GM19468 (cell line): ENCODE results near the gene SLC22A12.
"Not testable (repeated sequence)": the region's sequence is repeated elsewhere in the genome, so short reads cannot be mapped to it uniquely, and the experiment has no call there.

Experiments used
- ATAC-seq: cut with Tn5 transposase; IDR thresholded peaks from one replicate; pipeline ENCODE4 v1.9.1; 2021; ENCODE audit warnings: mild to moderate bottlenecking, moderate library complexity, moderate number of reproducible peaks; ENCODE audit not compliant: unreplicated experiment; ENCODE audit errors: extremely low read depth

SLC22A12 gene

DNA sequence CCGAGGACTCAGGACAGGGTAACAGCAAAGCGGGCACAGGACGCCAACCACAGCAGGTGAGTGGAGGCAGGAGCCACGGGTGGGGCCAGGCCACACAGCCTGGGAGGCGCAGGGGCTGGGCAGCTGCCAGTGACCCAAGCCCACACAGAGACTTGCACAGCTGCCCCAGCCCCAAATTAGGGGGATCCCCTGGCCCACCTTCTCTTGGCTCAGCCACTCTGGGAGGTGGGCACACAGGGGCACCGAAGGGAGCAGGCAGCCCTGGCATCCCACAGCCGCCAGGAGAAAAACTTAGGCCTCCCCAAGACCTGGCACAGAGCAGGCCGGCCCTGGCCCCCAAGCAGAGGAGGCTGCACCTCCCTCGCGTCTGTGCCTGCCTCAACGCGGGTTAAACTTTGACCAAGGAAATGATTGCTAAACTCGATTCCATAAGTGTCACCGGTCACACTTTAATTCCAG is at the start of gene SLC22A12:
Gene SLC22A12, plus strand, starts transcription at position 458 of the 459 bp plus-strand sequence. CDS start 337 bp downstream, outside the sequence.
- no peak for ATAC-seq

DNA sequence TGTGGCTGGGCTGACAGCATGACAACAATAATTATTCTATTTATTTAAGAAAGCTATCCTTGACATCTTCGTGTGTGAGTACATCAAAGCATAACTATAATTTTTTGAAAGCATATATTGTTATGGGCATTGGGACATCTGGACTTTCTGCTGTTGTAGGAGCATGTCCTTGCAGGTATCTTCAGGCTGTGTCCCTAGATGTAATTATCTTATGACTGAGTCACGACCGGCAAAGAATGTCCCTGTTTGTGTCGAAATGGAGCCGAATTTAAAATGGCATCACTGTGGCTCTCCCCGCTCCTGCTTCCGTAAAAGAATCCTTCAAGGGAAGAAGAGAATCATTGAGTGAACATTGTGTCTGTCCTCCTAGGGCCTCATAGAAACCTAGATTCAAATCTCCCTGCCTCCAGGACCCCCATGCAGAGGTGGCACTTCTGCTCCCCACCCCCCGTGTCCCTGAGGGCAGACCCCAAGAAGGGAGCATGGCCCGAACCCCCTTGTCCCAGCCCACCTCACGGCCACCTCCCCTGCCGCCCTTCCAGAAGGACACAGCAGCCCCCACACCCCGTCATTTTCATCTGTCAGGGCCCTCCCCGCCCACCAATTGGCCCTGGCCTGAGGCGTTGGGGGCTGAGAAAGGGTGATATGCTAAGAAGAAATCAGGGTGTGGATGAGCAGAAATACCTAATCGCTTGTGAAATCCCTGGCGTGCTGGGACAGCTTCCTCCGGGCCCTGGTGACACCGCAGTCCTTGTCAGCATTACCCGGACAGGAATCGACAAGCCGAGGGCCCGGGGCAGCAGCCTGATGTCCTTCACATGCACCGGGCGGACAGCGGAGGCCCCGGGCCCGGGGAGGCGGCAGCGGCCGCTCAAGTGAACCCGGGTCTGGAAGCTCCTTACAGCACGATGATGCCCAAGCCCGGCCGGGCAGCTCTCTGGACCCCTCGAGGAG is 48.6 kb upstream of the SLC22A12 start:
- no peak for ATAC-seq

GRCh38 chr11:64543818-64544217 is 47.2 kb upstream of the SLC22A12 start:
- no peak for ATAC-seq

GRCh38 chr11:64544616-64545296 is 46.3 kb upstream of the SLC22A12 start:
- no peak for ATAC-seq

DNA sequence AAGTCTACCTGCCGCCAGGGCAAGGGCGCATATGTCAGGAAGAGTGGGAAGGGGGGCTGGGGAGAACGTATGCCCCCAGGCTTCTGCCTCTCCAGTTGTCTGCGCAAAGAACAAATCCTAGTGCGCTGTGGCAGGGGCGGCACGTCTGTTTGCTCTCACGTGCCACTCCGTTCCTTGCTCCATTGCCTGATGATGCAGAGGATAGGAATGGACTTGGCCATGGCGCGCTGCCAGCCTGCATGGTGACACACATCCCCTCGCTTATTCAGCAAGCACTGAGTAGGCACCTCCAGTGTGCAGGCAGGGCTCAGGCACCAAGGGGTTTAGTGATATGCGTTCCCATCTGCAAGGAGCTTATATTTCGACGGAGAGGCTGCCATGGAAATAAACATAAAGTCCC is 45.4 kb upstream of the SLC22A12 start:
- ATAC-seq = no peak

DNA sequence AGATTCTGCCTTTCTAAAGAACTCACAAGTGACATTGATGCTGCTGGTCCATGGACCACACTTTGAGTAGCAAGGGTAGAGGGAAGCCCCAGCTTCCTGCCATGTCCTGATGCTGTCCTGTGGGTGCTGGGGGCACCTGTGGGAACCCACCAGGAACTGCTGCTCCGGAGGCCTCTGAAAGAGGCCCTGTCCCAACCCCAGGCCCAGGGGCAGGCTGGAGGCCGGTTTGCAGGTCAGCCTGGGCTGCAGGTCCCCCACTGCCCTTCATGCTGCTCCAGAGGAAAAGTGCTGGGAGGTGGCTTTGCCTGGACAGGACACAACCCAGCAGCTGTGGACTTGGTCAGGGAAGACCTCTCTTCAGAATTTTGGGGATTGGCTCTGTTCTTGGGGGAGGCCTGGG is 44.8 kb upstream of the SLC22A12 start:
- ATAC-seq = no peak

DNA sequence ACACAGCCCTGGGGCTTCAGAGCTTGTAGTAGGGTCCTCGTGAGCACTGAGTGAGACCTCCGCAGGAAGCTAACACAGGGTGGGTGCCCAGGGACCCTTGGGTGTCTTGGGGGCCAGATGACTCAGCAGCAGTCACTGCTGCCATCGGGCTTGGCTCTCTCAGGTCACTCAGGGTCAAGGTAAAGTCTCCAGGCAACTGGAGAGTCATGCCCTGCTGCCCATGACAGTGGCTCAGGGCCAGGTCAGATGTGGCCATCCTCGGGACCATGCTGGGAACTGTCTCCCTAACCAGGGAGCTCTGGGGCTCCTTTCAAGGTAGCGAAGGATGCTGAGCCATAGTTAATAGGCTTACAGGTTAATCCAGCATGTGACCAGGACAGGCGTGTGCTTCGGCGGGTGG is 44.4 kb upstream of the SLC22A12 start:
- no peak for ATAC-seq

DNA sequence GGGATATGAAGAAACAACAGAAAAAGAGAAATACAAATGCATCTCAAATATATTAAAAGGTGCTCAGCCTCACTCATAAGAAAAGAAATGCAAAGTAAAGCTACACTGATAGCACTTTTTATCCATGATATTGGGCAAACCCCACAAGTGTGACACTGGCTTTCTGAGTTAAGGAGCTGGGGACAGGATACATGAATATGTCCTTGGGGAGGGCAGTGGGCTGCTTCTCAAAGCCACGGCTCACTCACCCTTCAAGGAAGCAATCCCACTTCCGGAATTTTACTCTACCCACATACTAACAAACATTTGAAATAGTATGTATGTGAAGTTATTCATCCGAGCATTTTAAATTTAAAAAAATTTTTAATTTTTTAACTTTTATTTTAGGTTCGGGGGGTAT is 41.1 kb upstream of the SLC22A12 start:
- ATAC-seq = no peak

DNA sequence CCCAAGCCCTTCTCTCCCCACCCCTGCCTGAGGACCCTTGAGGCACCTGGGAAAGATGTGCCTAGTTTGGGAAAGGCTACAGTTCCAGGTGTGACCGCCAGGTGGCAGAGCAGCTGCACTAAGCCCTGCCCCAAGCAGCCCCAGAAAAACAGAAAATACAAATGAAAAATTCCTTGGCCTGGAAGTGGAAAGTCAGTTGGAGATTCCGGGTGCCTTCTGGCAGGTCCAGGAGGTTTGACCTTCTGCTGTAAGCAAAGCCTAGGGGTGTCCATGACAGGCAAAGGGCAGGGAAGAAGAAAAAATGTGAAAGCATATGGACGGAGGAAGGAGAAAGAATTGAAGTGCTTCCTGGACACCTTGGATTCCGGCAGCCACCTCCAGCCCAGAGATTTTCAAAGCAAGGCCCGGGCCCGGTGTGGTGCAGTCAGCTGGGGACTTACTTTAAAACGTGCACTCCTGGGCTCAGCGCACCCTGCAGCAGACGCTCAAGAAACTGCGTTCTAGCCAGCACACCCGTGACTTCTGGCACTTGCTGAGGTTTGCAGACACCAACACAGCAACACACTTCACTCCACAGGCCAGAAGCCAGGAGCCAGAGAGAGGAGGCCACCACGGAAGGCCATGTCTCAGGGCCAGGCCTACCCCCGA is 37.3 kb upstream of the SLC22A12 start:
- no peak for ATAC-seq

DNA sequence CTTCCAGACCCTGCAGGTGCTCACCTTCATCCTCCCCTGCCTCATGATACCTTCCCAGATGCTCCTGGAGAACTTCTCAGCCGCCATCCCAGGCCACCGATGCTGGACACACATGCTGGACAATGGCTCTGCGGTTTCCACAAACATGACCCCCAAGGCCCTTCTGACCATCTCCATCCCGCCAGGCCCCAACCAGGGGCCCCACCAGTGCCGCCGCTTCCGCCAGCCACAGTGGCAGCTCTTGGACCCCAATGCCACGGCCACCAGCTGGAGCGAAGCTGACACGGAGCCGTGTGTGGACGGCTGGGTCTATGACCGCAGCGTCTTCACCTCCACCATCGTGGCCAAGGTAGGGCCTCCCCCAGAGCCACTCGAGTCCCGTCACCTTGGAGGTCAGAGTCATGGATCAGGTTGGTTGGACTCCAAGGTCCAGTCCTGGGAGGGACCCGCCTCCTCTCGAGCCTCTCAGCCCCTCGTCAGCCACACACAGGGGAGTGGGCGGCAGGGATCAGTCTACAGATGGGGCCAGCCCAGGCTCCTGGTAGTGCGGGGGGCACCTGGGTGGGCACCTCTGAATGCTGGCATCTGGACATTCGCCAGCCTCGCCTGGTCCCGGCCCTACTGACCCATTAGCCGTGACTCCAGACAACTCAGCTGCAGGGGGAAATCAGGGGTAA is 34.8 kb upstream of the SLC22A12 start:
- ATAC-seq = no peak

GRCh38 chr11:64556721-64557250 is 34.2 kb upstream of the SLC22A12 start:
- no peak for ATAC-seq

DNA sequence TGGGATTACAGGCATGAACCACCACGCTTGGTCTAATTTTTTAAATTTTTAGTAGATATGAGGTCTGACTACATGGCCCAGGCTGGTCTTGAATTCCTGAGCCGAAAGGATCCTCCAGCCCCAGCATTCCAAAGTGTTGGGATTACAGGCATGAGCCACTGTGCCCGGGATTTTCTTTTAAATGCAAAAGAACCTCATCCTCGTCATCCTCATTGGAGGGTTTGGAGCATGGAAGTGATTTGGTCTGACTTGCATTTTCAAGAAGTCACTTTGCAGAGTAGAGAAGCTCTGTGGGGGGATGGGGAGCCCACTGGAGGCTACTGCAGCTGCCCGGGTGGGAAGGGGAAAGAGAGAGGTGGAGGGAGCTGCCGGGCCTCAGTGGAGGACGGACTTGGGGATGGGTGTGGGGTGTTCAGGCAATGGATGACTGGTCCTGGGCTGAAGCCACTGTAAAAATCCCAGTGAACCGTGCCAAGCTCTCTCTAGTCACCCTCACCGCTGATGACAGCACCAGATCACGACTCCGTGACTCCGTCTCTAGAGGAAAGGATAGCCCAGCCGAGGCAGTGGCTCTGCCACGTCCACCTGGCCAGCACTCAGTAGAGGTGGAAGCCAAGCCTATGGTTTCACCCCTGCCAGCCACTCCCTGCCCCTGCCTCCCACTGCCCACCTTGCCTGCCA is 32.8 kb upstream of the SLC22A12 start:
- no peak for ATAC-seq

GRCh38 chr11:64558869-64559268 is 32.2 kb upstream of the SLC22A12 start:
- ATAC-seq = no peak

DNA sequence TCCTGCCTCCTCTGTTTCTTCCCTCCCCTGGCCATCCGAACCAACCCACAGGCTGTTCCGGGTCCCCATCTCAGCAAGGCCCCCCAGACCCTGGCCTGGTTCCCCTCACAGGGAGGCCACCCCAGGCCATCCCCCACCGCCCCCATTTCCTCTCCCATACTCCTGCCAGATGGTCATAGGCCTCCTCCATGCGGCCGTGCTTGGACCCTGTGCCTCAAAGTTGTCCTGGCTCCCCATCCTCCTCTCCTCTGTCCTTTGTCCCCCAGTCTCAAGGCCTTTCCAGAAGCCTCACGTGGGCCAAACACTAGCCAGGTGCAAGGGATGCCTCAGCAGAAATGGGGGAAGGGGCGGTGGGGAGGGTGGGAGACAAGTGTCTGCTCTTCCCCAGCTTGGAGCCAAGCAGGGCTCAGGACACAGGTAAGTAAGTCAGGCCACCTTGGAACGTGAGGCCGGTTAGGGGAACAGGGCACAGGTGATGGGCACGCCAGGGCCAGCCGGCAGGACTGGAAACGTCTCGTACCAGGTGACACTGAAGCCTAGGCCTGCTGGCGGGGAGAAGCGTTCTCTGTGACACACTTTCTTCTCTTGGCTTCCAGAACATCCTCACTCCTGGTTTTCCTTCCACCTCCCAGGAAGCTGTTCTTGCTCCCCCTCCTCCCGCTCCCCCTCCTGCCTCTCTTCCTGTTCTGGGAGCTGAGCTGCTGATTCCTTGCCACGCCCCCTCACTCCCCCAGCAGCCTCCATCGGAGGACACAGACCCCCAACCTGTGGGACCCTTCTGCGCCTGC is 31.5 kb upstream of the SLC22A12 start:
- no peak for ATAC-seq

GRCh38 chr11:64560139-64560771 is 30.8 kb upstream of the SLC22A12 start:
- ATAC-seq = no peak

DNA sequence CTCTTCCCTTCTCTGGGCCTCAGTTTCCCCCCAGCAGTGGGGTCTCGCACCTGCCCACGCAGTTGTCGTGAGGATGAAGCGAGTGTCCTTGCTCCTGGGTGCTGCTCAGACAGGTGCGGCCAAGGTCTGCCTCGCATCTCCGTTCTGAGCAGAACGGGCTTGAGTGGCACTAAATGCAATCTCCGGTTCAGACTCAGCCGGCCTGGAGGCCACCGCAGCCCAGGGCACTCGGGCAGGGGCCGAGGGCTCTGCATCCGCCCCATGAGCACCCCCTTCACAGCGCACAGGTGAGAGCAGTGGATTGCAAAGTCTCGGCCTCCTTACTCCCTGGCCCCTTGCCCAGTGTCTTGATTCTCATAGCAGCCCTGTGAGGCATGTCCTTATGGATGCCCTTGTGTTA is 30.1 kb upstream of the SLC22A12 start:
- ATAC-seq = no peak

DNA sequence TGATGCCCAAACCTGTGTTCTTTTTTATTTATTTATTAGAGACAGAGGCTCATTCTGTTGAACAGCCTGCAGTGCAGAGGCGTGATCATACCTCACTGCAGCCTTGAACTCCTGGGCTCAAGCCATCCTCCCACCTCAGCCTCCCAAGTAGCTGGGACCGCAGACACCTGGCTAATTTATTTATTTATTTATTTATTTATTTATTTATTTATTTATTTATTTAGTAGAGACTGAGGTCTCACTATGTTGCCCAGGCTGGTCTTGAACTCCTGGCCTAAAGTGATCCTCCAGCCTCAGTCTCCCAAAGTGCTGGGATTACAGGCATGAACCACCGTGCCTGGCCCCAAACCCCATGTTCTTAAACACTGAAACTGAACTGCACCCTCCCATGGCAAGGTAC is 29.6 kb upstream of the SLC22A12 start:
- ATAC-seq = not testable (repeated sequence)
